Vagina (tissue), 2 donors: Measurements from ENCODE around the gene RXFP1.

ENCODE experiments used
- POLR2A ChIP-seq, 2 donors: fragments of 450-650 bp; IDR thresholded peaks; one replicate each; pipeline ENCODE4 v1.6.1; 2017; ENCODE audit warnings: antibody characterized with exemption in 2 of 2, mild to moderate bottlenecking in 2 of 2, moderate library complexity in 2 of 2
- TF ChIP-seq, protein P1 (sequence below), 3 experiments: fragments of 450-650 bp in 2 of 3; fragments of 200-600 bp in 1 of 3; sonication (generic) in 1 of 3; IDR thresholded peaks; one replicate each; pipeline ENCODE4 v1.5.1; 2017 to 2019; ENCODE audit warnings: antibody characterized with exemption in 3 of 3, mild to moderate bottlenecking in 2 of 3, moderate library complexity in 2 of 3

DNA sequence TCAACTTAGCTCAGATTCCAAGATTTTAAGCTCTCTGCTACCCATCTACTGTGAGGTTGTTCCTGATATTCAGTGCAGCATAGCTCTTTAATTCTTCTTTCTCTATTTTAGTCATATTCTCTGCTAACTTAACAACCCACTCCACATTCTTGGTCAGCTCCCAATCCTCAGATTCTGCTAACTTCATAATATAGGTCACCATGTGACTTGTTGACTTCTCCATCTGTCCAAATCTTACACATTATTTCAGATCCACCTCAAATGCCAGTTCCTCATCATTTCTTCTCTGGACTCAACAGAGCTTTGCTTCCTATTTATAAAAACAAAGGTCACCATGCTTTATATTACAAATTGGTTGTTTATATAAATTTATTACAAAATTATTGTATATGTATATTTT is 29.3 kb upstream of the RXFP1 start:
- TF ChIP-seq, protein P1, sequence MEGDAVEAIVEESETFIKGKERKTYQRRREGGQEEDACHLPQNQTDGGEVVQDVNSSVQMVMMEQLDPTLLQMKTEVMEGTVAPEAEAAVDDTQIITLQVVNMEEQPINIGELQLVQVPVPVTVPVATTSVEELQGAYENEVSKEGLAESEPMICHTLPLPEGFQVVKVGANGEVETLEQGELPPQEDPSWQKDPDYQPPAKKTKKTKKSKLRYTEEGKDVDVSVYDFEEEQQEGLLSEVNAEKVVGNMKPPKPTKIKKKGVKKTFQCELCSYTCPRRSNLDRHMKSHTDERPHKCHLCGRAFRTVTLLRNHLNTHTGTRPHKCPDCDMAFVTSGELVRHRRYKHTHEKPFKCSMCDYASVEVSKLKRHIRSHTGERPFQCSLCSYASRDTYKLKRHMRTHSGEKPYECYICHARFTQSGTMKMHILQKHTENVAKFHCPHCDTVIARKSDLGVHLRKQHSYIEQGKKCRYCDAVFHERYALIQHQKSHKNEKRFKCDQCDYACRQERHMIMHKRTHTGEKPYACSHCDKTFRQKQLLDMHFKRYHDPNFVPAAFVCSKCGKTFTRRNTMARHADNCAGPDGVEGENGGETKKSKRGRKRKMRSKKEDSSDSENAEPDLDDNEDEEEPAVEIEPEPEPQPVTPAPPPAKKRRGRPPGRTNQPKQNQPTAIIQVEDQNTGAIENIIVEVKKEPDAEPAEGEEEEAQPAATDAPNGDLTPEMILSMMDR (IDR thresholded peaks at IDR 0.05) = no peak
- TF ChIP-seq POLR2A (IDR thresholded peaks at IDR 0.05) = no peak
